KMS-11 (cell line): ENCODE data around the gene TEX10.

Source experiments
- H2AFZ ChIP-seq: fragments of 200-600 bp; sonication (generic); 2 replicates; pipeline ENCODE4 v1.6.1; 2016; ENCODE audit warnings: antibody characterized with exemption, mixed run types, low read depth
- H3K27ac ChIP-seq: fragments of 200-600 bp; sonication (generic); 2 replicates; pipeline ENCODE4 v1.6.1; 2016; ENCODE audit warnings: mild to moderate bottlenecking, mixed run types
- H3K27me3 ChIP-seq: fragments of 200-600 bp; sonication (generic); 2 replicates; pipeline ENCODE4 v1.6.1; 2017; ENCODE audit warnings: mild to moderate bottlenecking, low read depth, mixed run types, moderate library complexity; ENCODE audit not compliant: insufficient read depth
- H3K36me3 ChIP-seq: fragments of 200-600 bp; sonication (generic); 2 replicates; pipeline ENCODE4 v1.6.1; 2017; ENCODE audit warnings: mild to moderate bottlenecking, mixed run types; ENCODE audit not compliant: insufficient read depth
- H3K4me1 ChIP-seq: fragments of 200-600 bp; sonication (generic); 2 replicates; pipeline ENCODE4 v1.6.1; 2016; ENCODE audit warnings: mild to moderate bottlenecking, low read depth, mixed run types; ENCODE audit not compliant: poor library complexity, severe bottlenecking
- H3K4me2 ChIP-seq: fragments of 200-600 bp; sonication (generic); 2 replicates; pipeline ENCODE4 v1.7.0; 2016; ENCODE audit warnings: mild to moderate bottlenecking, mixed run types
- H3K4me3 ChIP-seq: fragments of 200-600 bp; sonication (generic); IDR thresholded peaks from 2 replicates; pipeline ENCODE4 v1.6.1; 2017; ENCODE audit warnings: low read depth, low read length, mixed read lengths; ENCODE audit not compliant: insufficient read depth
- H3K79me2 ChIP-seq: fragments of 200-600 bp; sonication (generic); 2 replicates; pipeline ENCODE4 v1.6.1; 2016; ENCODE audit warnings: low read depth, mixed run types; ENCODE audit not compliant: insufficient read depth
- H3K9ac ChIP-seq: fragments of 200-600 bp; sonication (generic); 2 replicates; pipeline ENCODE4 v1.6.1; 2016; ENCODE audit warnings: mild to moderate bottlenecking, mixed run types
- H4K20me1 ChIP-seq: fragments of 200-600 bp; sonication (generic); 2 replicates; pipeline ENCODE4 v1.6.1; 2016; ENCODE audit warnings: mild to moderate bottlenecking, mixed run types; ENCODE audit not compliant: insufficient read depth
- CTCF ChIP-seq: fragments of 200-600 bp; sonication (generic); conservative IDR thresholded peaks from 2 replicates; pipeline ENCODE4 v1.6.1; 2017; ENCODE audit warnings: low read depth, mild to moderate bottlenecking, antibody characterized with exemption, low read length, moderate library complexity, mixed read lengths

Gene TEX10

GRCh38 chr9:100281676-100282387 is 70.9 kb downstream of the TEX10 start:
- Histone ChIP-seq H3K36me3 (no peaks in the 10 kb centered on the region), H3K27ac (no peak overlapping the region), H3K27me3 (no peaks in the 10 kb centered on the region)

DNA sequence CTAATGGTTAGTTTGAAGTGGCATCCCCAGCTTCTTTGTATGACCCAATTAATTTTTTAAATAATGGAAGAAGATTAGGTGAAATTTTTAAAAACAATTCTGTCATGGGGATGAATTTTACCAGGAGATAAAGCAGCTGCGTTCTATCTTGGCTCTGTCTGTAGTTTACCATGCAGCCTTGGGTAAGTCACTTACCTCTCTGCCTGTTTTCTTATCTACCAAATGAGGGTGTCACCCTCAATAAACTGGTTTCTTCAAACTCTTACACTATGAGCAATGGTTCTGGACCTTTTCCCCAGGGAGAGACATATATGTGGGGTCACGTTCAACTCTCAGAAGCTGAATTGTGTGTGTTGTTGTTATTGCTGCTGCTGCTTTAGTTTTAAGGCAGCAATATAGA is 71.7 kb downstream of the TEX10 start:
- H4K20me1 ChIP-seq, result no peaks in the 10 kb centered on the region
- H3K27me3 ChIP-seq, result no peaks in the 10 kb centered on the region
- H3K4me1 ChIP-seq, result no peaks in the 10 kb centered on the region
- H2AFZ ChIP-seq, result no peak overlapping the region
- no peaks in the 10 kb centered on the region for H3K79me2 ChIP-seq
- no peak overlapping the region for H3K4me2 ChIP-seq
- H3K9ac ChIP-seq, result no peak overlapping the region
- no peak for TF ChIP-seq CTCF
- H3K36me3 ChIP-seq, result no peaks in the 10 kb centered on the region
- H3K27ac ChIP-seq, result no peak overlapping the region
- H3K4me3 ChIP-seq, result no peak overlapping the region

More at GRCh38 chr9:100281676-100282387, 70.9 kb downstream of the TEX10 start:
- Histone ChIP-seq H3K79me2 (no peaks in the 10 kb centered on the region), H3K4me2 (no peak overlapping the region), H4K20me1 (no peaks in the 10 kb centered on the region), H3K9ac (no peak overlapping the region), H3K4me1 (no peaks in the 10 kb centered on the region), H3K4me3 (no peak overlapping the region), H2AFZ (no peak overlapping the region)
- TF ChIP-seq CTCF, result no peak

DNA sequence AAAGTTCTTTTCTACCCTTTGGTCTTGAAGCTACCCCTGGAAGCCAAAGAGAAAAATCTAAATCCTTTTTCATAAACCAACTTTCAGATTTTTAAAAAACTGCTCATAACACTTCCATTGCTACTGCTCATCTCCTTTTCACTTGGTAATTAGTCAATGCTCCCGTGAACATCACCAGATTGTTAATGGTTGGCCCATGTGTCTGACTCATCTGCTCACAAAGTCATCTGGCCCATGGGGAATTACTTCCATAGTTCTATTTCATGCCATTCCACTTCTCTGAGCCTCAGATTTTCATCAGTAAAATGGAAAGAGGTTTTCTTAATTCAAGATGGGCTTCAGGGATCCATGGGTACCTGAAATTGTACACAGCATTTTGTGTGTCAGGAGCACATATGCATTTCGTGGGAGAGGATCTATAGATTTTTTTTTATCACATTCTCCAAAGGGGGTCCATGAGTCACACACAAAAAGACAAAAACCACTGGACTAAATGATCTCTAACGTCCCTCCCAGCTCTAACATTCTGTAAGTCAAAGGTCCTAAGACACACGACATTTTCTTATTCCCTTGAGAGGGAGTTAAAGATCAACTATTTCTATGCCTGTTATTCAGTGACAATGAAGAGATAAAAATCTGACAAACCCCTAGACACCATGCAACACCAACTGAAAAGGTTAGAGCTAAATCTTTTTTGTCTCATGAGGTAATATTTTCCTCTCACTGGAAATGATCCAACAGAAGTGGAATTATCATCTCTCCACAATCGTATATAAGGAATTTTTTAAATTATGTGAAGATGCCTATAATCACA is 75.4 kb downstream of the TEX10 start:
- no peak overlapping the region for H3K4me3 ChIP-seq
- H3K79me2 ChIP-seq, result no peaks in the 10 kb centered on the region
- H3K27ac ChIP-seq, result no peak overlapping the region
- TF ChIP-seq CTCF, result no peak
- no peaks in the 10 kb centered on the region for H3K4me1 ChIP-seq
- no peaks in the 10 kb centered on the region for H3K36me3 ChIP-seq
- H2AFZ ChIP-seq, result no peak overlapping the region
- no peak overlapping the region for H3K9ac ChIP-seq
- no peaks in the 10 kb centered on the region for H4K20me1 ChIP-seq
- no peak overlapping the region for H3K4me2 ChIP-seq
- no peaks in the 10 kb centered on the region for H3K27me3 ChIP-seq

GRCh38 chr9:100269656-100270055 is 83.1 kb downstream of the TEX10 start:
- no peak overlapping the region for H3K4me3 ChIP-seq
- H3K36me3 ChIP-seq, result no peaks in the 10 kb centered on the region
- H2AFZ ChIP-seq, result no peak overlapping the region
- no peak overlapping the region for H3K27ac ChIP-seq
- H3K27me3 ChIP-seq, result no peaks in the 10 kb centered on the region
- H3K4me1 ChIP-seq, result no peaks in the 10 kb centered on the region
- H3K9ac ChIP-seq, result no peak overlapping the region
- no peaks in the 10 kb centered on the region for H4K20me1 ChIP-seq
- no peak overlapping the region for H3K4me2 ChIP-seq
- TF ChIP-seq CTCF, result no peak
- H3K79me2 ChIP-seq, result no peaks in the 10 kb centered on the region
